ENCODE results near the gene ANAPC7.
"Not testable (repeated sequence)": the region's sequence is repeated elsewhere in the genome, so short reads cannot be mapped to it uniquely, and the experiment has no call there.

ANAPC7 gene

GRCh38 chr12:110373962-110374611, 29.4 kb downstream of the ANAPC7 start:
- DNase-seq, result no peak

GRCh38 chr12:110373425-110373824, 30.1 kb downstream of the ANAPC7 start:
- DNase-seq, result no peak

- no peak for DNase-seq
These were observed 30.5 kb downstream of the ANAPC7 start for GRCh38 chr12:110373025-110373424.

GRCh38 chr12:110372056-110372425, 31.5 kb downstream of the ANAPC7 start:
- no peak for DNase-seq

- no peak for DNase-seq
These were observed 32.0 kb downstream of the ANAPC7 start for GRCh38 chr12:110371408-110372055.

GRCh38 chr12:110370732-110371231, 32.7 kb downstream of the ANAPC7 start:
- no peak for DNase-seq

- DNase-seq, result no peak
These were observed 33.5 kb downstream of the ANAPC7 start for GRCh38 chr12:110369992-110370391.

- DNase-seq, result no peak
These were observed 36.2 kb downstream of the ANAPC7 start for GRCh38 chr12:110367181-110367864.

- no peak for DNase-seq
These were observed 37.0 kb downstream of the ANAPC7 start for GRCh38 chr12:110366321-110367142.

GRCh38 chr12:110365489-110366320, 37.8 kb downstream of the ANAPC7 start:
- DNase-seq, result no peak

- DNase-seq, result no peak
These were observed 42.3 kb downstream of the ANAPC7 start for GRCh38 chr12:110361216-110361615.

GRCh38 chr12:110358384-110359097, 45.0 kb downstream of the ANAPC7 start:
- DNase-seq, result not testable (repeated sequence)

- peak; percentile 29 for DNase-seq
These were observed 48.4 kb downstream of the ANAPC7 start for GRCh38 chr12:110355073-110355472.

GRCh38 chr12:110354172-110354780, 49.2 kb downstream of the ANAPC7 start:
- no peak for DNase-seq

- DNase-seq, result no peak
These were observed 50.1 kb downstream of the ANAPC7 start for GRCh38 chr12:110353211-110353965.

- DNase-seq, result no peak
These were observed 51.1 kb downstream of the ANAPC7 start for GRCh38 chr12:110352401-110352800.

- DNase-seq, result no peak
These were observed 52.4 kb downstream of the ANAPC7 start for GRCh38 chr12:110351119-110351518.

- no peak for DNase-seq
These were observed 53.9 kb downstream of the ANAPC7 start for GRCh38 chr12:110349514-110350151.

- DNase-seq, result no peak
These were observed 54.4 kb downstream of the ANAPC7 start for GRCh38 chr12:110349096-110349495.

Measured in fibroblast of skin of scalp (primary cell).